ENCODE measurements around the gene COL25A1. TPM values are rescaled to one million over a fixed set of nuclear protein-coding genes. Genes with fewer than 3 reads are reported as not detected.
"Not testable (repeated sequence)": the region's sequence is repeated elsewhere in the genome, so short reads cannot be mapped to it uniquely, and the experiment has no call there.

The COL25A1 gene
- polyA plus RNA-seq, 1 donor, result 9.5 TPM

GRCh38 chr4:108906866-108907367 is 395.5 kb downstream of the COL25A1 start:
- no peak for DNase-seq (ENCODE audit: low read depth)

- no peak for DNase-seq (ENCODE audit: low read depth)
Observed at GRCh38 chr4:108906006-108906405, 396.5 kb downstream of the COL25A1 start.

DNA sequence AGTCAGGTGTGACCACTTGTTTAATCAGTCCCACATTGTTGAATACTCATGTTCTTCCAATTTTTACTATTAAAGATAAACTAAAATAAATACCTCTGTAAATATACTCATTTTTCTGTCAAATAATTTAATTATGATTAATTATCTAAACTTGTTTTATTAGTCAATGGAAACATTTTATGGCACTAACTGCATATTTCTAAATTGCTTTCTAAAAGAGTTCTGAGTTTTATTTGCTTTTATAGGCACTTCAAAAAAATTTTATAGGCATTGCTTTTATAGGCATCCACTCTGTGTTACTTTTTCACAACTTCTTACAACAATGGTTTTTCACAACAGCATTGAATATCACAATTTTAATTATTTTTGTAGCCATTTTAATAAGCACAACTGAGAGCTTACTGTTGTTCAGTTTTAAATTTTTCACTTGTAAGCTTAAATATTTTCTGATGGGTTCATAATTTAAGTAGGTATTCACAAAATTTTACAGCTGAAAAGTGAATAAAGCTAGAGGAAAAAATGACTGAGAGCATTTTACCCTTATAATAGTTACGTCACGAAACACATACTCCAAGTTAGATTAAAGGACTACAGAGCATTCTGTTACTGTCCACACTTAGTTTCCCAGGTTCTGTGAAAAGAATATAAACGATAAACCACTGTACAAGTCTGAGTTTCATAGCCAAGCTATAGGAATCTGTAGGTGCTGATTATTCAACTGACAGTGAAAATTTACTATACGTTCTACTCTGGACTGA is 398.8 kb downstream of the COL25A1 start:
- no peak for DNase-seq (ENCODE audit: low read depth)

- DNase-seq (ENCODE audit: low read depth), result no peak
Observed at GRCh38 chr4:108902769-108903168, 399.7 kb downstream of the COL25A1 start.

- DNase-seq (ENCODE audit: low read depth), result no peak
Observed at GRCh38 chr4:108901291-108901690, 401.2 kb downstream of the COL25A1 start.

DNA sequence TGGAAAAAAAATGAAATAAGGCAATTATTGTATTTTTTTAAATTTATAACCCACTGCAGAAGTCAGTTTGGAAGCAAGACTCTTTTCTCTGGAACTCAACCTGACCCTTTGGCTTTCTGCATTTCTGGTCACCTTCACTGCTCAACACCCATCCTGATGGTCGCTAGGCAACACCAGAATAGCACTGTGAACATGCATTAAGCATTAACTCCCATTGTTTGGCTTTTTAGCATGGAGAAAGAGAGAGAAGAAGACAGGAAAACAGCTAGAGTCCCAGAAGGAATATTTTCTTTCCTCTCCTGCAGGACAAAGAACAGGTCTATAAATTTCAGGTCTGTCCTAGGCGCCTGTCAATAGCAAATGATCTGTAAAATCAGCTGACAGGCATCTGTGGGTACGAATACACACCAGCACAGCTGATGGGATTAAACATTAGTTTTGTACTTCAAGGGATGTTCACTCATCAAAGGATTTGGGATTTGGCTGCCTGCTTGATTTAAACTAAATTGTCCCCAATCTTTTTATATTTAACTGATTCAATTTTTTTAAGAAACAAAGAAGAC is 402.4 kb downstream of the COL25A1 start:
- DNase-seq (ENCODE audit: low read depth), result no peak

DNA sequence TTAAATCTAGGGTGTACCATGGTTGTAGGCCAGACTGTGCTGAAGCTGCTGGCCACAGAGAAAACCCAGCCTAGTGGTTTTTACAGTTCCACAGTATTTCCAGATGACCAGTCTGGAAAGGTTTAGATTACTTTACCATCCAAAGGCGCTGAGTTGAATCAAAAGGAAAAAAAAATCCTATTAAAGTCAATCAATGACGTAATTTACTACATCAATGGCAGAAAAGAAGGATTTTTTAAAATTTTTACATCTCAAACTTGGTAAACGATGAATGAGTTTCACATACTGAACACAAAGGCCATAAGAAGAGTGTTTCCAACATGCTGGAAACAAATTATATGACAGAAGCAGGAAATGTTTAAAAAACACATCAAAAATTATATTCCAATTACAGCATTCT is 409.0 kb downstream of the COL25A1 start:
- no peak for DNase-seq (ENCODE audit: low read depth)

DNA sequence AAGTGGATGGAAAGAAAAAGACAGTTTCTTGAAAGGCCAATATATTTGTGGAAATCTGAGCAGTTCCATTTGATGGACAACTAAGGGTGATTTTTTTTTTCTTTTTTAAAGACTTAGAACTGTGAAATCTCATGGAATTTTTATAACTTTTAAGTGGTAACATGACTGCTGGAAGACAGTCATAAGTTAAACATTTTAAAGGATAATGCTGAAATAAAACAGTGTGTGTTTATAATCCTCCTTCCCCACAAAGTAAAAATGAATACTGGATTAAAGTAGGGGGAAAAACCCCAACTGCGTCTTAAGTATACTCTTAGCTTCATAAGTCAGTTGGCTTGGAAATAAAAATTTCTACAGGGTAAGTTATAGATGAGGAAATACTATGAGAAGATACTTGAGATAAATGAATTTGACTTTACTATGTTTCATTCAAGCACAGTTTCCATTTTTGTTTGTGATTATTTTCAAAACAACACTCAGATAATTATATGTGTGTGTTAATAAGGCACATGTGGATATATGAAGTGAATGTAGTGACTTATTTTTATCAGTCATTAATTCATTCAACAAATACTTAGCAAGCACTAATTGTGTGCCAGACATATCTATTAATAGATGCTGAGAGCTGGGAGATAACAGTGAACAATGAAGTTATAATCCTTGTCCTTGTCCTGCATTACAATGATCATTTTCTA is 410.4 kb downstream of the COL25A1 start:
- DNase-seq (ENCODE audit: low read depth), result no peak

GRCh38 chr4:108890484-108890881 is 412.0 kb downstream of the COL25A1 start:
- DNase-seq (ENCODE audit: low read depth), result no peak

GRCh38 chr4:108889696-108890483 is 412.6 kb downstream of the COL25A1 start:
- no peak for DNase-seq (ENCODE audit: low read depth)

- DNase-seq (ENCODE audit: low read depth), result no peak
Observed at GRCh38 chr4:108888769-108889168, 413.7 kb downstream of the COL25A1 start.

DNA sequence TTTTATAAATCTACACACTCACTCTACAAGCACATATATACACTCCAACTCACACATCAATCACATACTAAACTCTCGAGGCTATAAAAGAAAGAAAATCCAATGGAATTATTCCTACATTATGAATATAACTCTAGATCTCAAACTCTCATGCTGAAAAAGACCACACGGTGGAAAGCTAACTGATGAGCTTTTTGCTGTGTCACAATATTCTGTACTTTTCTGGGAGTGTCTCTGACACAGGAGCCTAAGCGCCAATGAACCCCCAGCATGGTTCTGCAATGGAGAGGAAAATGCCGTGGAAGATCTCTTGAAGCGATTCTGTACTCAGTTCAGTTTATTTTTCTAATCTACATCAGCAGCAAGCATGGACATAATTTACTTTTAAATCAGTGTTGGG is 415.4 kb downstream of the COL25A1 start:
- no peak for DNase-seq (ENCODE audit: low read depth)

DNA sequence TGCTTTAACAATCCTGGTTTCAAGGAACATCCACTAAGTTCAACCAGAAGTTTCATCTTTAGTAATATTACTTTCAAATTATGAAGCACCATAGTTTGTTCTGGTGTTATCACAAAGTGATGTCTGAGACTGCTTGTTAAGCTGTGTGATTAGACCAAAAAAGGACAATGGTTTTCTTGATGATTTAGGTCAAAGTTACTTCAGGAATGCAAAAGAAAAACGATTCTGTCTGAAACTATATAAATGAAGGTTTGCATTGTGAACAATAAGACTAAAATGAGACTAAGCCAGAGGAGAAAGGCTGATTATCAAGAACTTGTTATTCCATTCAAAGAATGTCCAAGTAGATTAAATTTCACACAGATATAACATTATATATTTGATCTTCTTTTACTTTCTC is 417.2 kb downstream of the COL25A1 start:
- no peak for DNase-seq (ENCODE audit: low read depth)

- no peak for DNase-seq (ENCODE audit: low read depth)
Observed at GRCh38 chr4:108884596-108884995, 417.9 kb downstream of the COL25A1 start.

DNA sequence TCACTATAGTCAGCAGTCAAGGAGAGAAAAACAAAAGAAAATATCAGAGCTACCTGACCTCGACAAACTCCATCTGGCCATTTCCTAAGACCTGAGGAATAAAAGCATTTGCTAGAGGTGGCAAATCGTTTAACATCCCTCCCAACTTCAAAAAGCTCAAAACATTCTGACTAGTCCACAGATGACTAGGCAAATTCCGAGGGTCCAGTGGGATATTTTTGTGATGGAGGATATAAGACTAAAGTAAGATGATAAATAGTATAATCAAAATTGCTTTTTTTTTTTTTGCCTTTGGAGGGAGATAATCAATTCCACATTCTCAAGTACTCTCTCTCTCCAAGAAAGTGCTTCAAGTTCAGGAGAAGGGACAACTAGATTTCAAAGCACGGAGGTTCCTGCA is 420.5 kb downstream of the COL25A1 start:
- no peak for DNase-seq (ENCODE audit: low read depth)

DNA sequence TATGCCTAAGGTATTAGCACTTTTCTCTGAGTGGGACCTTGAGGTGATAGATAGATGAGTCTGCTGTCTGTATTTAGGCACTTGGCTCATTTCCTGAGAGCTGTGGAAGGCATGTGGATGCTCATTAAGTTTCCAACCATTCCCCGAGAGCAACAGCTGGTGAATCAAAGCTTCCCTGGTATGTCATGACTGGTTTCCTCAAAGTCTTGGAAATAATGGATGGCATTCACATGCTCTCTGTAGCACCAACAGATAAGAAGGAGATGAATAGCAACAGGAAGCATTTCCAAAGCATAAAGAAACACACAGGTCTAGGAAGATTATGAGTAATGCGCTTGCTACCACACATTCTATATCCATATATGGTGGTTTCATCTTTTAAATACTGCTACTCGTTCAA is 421.3 kb downstream of the COL25A1 start:
- DNase-seq (ENCODE audit: low read depth), result no peak

DNA sequence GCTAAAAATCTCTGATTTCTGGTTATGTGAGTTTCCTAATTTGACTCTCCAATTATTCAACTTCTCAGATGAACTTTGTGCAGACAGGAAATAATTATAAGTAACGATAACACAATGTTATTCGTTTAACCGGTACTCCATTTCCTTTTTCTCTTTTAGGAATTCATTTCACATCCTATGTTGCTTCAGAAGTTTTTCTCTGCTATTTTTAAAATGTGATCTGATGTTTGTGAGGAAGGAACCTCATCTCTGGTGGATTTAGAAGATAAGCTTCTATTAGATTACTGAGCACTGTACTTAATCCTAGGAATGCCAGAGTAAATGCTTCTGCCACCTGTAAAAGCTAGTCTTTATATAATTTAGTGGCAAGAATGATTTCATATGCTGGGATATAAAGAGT is 423.7 kb downstream of the COL25A1 start:
- DNase-seq (ENCODE audit: low read depth), result no peak

DNA sequence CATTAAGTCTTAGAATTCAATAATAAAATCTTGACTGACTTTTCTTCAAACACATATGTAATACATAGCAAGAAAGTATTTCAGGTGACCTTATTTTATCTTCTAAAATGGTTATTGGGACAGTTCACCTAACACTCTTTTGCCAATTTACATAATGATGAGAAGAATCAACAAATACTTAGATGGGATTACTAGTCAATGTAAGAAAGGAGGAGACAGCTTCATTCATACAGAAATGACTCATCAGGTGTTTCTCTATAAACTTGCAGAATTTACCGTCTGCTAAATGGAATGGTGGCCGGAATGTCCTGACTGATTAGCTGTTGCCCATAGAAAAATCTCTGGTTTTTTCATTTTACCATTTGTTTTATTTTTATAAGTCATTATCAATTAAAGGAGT is 424.6 kb downstream of the COL25A1 start:
- DNase-seq (ENCODE audit: low read depth), result no peak

DNA sequence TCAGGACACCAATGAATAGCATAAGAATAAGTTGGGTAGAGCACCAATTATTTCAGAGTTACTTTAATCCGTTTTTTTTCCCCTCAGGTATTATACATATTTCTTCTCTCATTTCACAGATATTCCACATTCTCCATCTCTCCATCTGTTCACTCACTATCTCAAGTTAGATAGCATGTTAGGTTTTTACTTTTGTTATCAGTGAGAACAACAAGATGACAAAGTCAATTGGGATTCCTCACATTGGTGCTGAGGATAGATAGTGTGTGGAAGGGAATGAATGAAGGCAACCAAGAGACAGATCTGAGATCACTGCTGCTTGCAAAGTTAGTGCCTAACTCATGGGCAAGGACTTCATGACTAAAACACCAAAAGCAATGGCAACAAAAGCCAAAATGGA is 427.7 kb downstream of the COL25A1 start:
- DNase-seq (ENCODE audit: low read depth), result no peak

DNA sequence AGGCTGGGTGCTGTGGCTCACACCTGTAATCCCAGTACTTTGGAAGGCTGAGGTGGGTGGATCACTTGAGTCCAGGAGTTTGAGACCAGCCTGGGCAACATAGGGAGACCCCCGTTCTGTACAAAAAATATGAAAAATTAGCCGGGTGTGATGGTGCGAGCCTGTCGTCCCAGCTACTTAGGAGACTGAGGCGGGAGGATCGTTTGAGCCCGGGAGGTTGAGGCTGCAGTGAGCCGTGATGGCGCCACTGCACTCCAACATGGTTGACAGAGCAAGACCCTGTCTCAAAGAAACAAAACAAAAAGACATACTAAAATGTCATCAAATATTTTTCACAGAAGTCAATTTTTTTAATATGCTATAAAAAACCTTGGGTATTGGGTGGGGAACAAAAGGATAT is 432.5 kb downstream of the COL25A1 start:
- not testable (repeated sequence) for DNase-seq (ENCODE audit: low read depth)

DNA sequence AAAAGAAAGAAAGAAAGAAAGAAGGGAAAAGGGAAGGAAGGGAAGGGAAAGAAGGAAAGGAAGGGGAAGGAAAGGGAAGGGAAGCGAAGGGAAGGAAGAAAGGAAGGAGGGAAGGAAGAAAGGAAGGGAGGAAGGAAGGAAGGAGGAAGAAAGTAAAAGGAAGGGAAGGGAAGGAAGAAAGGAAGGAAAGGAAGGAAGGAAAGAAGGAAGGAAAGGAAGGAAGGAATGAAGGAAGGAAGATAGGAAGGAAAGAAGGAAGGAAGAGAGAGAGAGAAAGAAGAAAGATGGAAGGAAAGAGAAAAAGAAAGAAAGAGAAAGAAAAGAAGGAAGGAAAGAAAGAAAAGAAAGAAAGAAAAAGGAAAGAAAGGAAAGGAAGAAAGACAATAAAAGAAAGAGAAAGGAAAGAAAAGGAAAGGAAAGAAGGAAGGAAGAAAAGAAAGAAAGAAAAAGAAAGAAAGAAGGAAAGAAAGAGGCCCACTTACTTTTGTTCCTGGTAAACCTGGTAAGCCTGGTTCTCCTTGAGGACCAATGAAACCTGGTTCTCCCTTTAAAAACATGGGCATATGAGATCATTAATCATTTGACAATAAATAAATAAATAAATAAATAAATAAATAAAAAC is 433.7 kb downstream of the COL25A1 start:
- DNase-seq (ENCODE audit: low read depth), result no peak

GRCh38 chr4:108867476-108867875 is 435.0 kb downstream of the COL25A1 start:
- DNase-seq (ENCODE audit: low read depth), result no peak
